MM.1S (cell line): ENCODE results near the gene TMEM163.

Source experiments
- DNase-seq: peaks from one replicate; pipeline ENCODE4 v3.0.0-alpha.2; 2015
- H2AFZ ChIP-seq: fragments of 300-600 bp; sonication (generic); 2 replicates; pipeline ENCODE4 v1.6.0; 2016; ENCODE audit warnings: antibody characterized with exemption, low read length
- H3F3A ChIP-seq: fragments of 300-600 bp; sonication (generic); 2 replicates; pipeline ENCODE4 v1.6.1; 2016; ENCODE audit warnings: mild to moderate bottlenecking, antibody characterized with exemption, low read length, moderate library complexity, mixed read lengths; ENCODE audit not compliant: insufficient read depth
- H3K27ac ChIP-seq: fragments of 300-600 bp; sonication (generic); 2 replicates; pipeline ENCODE4 v1.5.1; 2016; ENCODE audit warnings: mild to moderate bottlenecking, low read length
- H3K27me3 ChIP-seq: fragments of 300-600 bp; sonication (generic); replicated peaks from 2 replicates; pipeline ENCODE4 v1.6.0; 2016; ENCODE audit warnings: low read length; ENCODE audit not compliant: insufficient read depth
- H3K36me3 ChIP-seq: fragments of 300-600 bp; sonication (generic); replicated peaks from 2 replicates; pipeline ENCODE4 v1.6.1; 2016; ENCODE audit warnings: mild to moderate bottlenecking, low read length, mixed read lengths; ENCODE audit not compliant: insufficient read depth
- H3K4me1 ChIP-seq: fragments of 300-600 bp; sonication (generic); 2 replicates; pipeline ENCODE4 v1.6.1; 2016; ENCODE audit warnings: low read length, mixed read lengths
- H3K4me2 ChIP-seq: fragments of 300-600 bp; sonication (generic); 2 replicates; pipeline ENCODE4 v1.6.0; 2016; ENCODE audit warnings: low read depth, low read length
- H3K4me3 ChIP-seq: fragments of 300-600 bp; sonication (generic); 2 replicates; pipeline ENCODE4 v1.5.1; 2016; ENCODE audit warnings: low read length, mixed read lengths
- H3K79me2 ChIP-seq: fragments of 300-600 bp; sonication (generic); 2 replicates; pipeline ENCODE4 v1.6.1; 2016; ENCODE audit warnings: mixed run types, low read length, mixed read lengths
- H3K9ac ChIP-seq: fragments of 300-600 bp; sonication (generic); 2 replicates; pipeline ENCODE4 v1.6.1; 2016; ENCODE audit warnings: low read length, mixed read lengths
- H3K9me2 ChIP-seq: fragments of 300-600 bp; sonication (generic); replicated peaks from 2 replicates; pipeline ENCODE4 v1.6.1; 2016; ENCODE audit warnings: mild to moderate bottlenecking, low read length, mixed read lengths; ENCODE audit not compliant: insufficient read depth
- H3K9me3 ChIP-seq: fragments of 300-600 bp; sonication (generic); replicated peaks from 2 replicates; pipeline ENCODE4 v1.6.1; 2016; ENCODE audit warnings: mild to moderate bottlenecking, low read length, mixed read lengths; ENCODE audit not compliant: insufficient read depth
- H4K20me1 ChIP-seq: fragments of 300-600 bp; sonication (generic); 2 replicates; pipeline ENCODE4 v1.6.1; 2016; ENCODE audit warnings: mild to moderate bottlenecking, low read length, moderate library complexity, mixed read lengths; ENCODE audit not compliant: insufficient read depth
- EZH2 ChIP-seq: fragments of 300-600 bp; sonication (generic); optimal IDR thresholded peaks from 2 replicates; pipeline ENCODE3; 2017; ENCODE audit warnings: low read depth, mild to moderate bottlenecking, antibody characterized with exemption, low read length, mixed read lengths
- EZH2phosphoT487 ChIP-seq: fragments of 300-600 bp; sonication (generic); IDR thresholded peaks from 2 replicates; pipeline ENCODE4 v1.6.1; 2018; ENCODE audit warnings: antibody characterized with exemption, low read length
- TF ChIP-seq, protein P1 (sequence below): fragments of 300-600 bp; sonication (generic); IDR thresholded peaks from 2 replicates; pipeline ENCODE4 v1.5.1; 2016; ENCODE audit warnings: antibody characterized with exemption, low read length, mixed read lengths

The TMEM163 gene

DNA sequence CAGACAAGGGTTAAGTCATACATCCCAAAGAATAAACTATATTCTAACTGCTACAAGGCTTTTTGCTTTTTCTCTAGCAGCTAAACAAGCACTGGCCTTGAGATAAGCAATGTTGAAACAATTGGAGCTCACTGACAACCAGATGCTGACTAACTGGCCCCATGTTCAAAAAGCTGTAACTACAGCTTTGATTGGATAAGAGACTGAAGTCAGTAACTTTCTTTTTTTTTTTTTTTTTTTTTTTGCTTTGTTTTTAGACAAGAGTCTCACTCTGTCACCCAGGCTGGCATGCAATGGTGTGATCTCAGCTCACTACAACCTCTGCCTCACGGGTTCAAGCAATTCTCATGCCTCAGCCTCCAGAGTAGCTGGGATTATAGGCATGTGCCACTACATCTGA, 45.4 kb upstream of the TMEM163 start:
- Histone ChIP-seq H4K20me1 (no peaks in the 10 kb centered on the region), H3K27ac (no peak overlapping the region), H3K9me3 (no peaks in the 10 kb centered on the region), H3K27me3 (no peaks in the 10 kb centered on the region), H3K9me2 (no peaks in the 10 kb centered on the region), H3K4me1 (no peaks in the 10 kb centered on the region), H3K9ac (no peak overlapping the region), H2AFZ (no peak overlapping the region), H3F3A (no peaks in the 10 kb centered on the region), H3K4me3 (no peak overlapping the region), H3K36me3 (no peaks in the 10 kb centered on the region), H3K4me2 (no peak overlapping the region), H3K79me2 (no peaks in the 10 kb centered on the region)
- TF ChIP-seq EZH2phosphoT487 = no peak
- TF ChIP-seq EZH2 = no peak
- TF ChIP-seq, protein P1, sequence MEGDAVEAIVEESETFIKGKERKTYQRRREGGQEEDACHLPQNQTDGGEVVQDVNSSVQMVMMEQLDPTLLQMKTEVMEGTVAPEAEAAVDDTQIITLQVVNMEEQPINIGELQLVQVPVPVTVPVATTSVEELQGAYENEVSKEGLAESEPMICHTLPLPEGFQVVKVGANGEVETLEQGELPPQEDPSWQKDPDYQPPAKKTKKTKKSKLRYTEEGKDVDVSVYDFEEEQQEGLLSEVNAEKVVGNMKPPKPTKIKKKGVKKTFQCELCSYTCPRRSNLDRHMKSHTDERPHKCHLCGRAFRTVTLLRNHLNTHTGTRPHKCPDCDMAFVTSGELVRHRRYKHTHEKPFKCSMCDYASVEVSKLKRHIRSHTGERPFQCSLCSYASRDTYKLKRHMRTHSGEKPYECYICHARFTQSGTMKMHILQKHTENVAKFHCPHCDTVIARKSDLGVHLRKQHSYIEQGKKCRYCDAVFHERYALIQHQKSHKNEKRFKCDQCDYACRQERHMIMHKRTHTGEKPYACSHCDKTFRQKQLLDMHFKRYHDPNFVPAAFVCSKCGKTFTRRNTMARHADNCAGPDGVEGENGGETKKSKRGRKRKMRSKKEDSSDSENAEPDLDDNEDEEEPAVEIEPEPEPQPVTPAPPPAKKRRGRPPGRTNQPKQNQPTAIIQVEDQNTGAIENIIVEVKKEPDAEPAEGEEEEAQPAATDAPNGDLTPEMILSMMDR = no peak
- DNase-seq = no peak

DNA sequence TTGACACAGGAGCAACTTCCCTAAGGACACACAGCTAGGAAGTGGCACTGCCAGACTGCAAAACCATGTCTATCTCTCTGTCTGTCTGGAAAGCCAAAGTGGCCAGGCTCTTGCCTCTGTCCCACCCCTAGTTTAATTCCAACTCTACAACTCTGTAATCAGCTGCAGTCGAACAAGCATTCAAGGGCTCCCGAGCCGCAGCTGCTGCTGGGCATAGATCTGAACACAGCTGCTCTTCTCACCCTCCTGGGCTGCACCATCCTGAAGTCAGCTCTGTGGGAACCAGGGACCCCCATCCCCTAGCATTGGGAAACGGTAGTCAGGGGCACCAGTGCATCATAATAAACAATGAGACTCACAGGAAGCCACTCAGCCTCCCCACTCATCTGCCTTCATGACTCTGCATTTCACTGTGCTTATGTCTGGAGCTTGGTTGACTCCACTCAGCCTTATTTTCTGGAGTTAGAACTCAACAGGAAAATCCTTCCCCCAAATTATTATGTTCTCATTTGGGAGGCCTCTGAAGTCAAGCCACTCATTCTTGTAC, 44.4 kb upstream of the TMEM163 start:
- Histone ChIP-seq H3K9me3 (no peaks in the 10 kb centered on the region), H3F3A (no peaks in the 10 kb centered on the region), H3K27me3 (no peaks in the 10 kb centered on the region), H3K4me1 (no peaks in the 10 kb centered on the region), H3K9me2 (no peaks in the 10 kb centered on the region), H4K20me1 (no peaks in the 10 kb centered on the region), H3K4me3 (no peak overlapping the region), H3K4me2 (no peak overlapping the region), H3K36me3 (no peaks in the 10 kb centered on the region), H3K27ac (no peak overlapping the region), H3K9ac (no peak overlapping the region), H2AFZ (no peak overlapping the region), H3K79me2 (no peaks in the 10 kb centered on the region)
- no peak for DNase-seq
- TF ChIP-seq EZH2 (no peak), EZH2phosphoT487 (no peak)
- TF ChIP-seq, protein P1 = no peak

DNA sequence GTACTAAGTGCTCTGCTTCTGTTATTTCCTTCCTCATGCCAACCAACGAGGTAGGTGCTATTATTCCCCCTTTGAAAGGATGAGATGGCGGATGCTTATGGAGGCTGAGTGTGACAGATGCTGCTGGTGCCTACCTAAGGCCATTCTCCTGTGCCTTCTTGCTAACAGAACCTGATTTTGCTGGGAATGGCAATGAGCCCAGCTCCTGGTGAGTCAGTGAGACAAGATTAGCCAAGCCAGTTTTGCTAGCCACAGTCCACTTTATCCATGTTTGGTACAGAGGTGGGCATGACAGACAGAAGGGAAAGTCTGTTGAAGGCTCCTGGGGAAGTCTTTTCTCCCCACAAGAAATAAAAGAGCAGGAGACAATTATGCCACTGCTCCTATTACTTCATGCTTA, 43.7 kb upstream of the TMEM163 start:
- Histone ChIP-seq H3K4me2 (no peak overlapping the region), H3K27ac (no peak overlapping the region), H3K4me1 (no peaks in the 10 kb centered on the region), H4K20me1 (no peaks in the 10 kb centered on the region), H3K27me3 (no peaks in the 10 kb centered on the region), H3F3A (no peaks in the 10 kb centered on the region), H3K4me3 (no peak overlapping the region), H3K79me2 (no peaks in the 10 kb centered on the region), H3K36me3 (no peaks in the 10 kb centered on the region), H3K9ac (no peak overlapping the region), H3K9me3 (no peaks in the 10 kb centered on the region), H2AFZ (no peak overlapping the region), H3K9me2 (no peaks in the 10 kb centered on the region)
- TF ChIP-seq, protein P1 = no peak
- TF ChIP-seq EZH2 = no peak
- no peak for TF ChIP-seq EZH2phosphoT487
- no peak for DNase-seq
